AG04449 (cell line): Measurements from ENCODE around the gene EIF2B4.
"Not testable (repeated sequence)": the region's sequence is repeated elsewhere in the genome, so short reads cannot be mapped to it uniquely, and the experiment has no call there.

Experiments used
- CTCF ChIA-PET: fragments of 350-600 bp; formaldehyde crosslinking; extraction: SDS; loops from one replicate; lab custom pipeline; 2021; ENCODE audit warnings: antibody characterized with exemption; lab: Yijun Ruan, JAX
- POLR2A ChIA-PET: fragments of 400-600, 350-600 bp; formaldehyde crosslinking; extraction: SDS; loops from one replicate; lab custom pipeline; 2020; ENCODE audit warnings: antibody characterized with exemption, inconsistent platforms; lab: Yijun Ruan, JAX
- DNase-seq: peaks from one replicate; pipeline ENCODE4 v3.0.0-alpha.2; 2010; ENCODE audit warnings: low read depth, low spot score
- H3K4me3 ChIP-seq: 2 replicates; pipeline ENCODE4 v1.5.1; 2011; ENCODE audit warnings: low read depth, mild to moderate bottlenecking, control low read depth, low read length
- TF ChIP-seq, protein P1 (sequence below): IDR thresholded peaks from one replicate; pipeline ENCODE4 v1.5.1; 2011; ENCODE audit warnings: mild to moderate bottlenecking, moderate library complexity, low read length, control low read depth, inconsistent platforms; ENCODE audit not compliant: insufficient read depth; ENCODE audit errors: missing control alignments

The EIF2B4 gene

DNA sequence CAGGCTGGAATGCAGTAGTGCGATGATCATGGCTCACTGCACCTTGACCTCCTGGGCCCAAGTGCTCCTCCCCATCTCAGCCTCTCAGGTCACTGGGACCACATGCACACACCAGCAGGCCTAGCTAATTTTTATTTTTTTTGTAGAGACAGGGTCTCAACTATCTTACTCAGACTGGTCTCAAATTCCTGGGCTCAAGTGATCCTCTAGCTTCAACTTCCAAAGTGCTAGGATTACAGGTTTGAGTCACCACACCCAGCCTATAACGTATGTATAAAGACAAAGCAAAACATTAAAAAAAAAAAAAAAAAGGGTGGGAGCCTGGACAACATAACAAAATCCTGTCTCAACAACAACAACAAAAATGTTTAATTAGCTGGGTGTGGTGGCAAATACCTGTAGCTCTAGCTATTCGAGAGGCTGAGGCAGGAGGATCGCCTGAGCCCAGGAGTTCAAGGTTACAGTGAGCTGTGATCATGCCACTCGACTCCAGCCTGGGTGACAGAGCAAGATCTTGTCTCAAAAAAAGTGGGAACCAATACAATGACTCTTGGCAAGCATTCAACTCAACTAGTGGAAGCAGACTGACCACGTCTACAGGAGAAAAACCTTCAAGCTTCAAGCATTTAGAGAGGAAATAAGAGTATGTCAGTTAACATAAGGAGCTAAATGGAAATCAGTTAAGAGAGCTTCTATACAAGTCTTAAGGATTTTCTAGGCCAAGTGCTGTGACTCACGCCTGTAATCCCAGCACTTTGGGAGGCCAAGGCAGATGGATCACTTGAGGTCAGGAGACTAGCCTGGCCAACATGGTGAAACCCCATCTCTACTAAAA lies 16.2 kb downstream of the EIF2B4 start:
- TF ChIP-seq, protein P1, sequence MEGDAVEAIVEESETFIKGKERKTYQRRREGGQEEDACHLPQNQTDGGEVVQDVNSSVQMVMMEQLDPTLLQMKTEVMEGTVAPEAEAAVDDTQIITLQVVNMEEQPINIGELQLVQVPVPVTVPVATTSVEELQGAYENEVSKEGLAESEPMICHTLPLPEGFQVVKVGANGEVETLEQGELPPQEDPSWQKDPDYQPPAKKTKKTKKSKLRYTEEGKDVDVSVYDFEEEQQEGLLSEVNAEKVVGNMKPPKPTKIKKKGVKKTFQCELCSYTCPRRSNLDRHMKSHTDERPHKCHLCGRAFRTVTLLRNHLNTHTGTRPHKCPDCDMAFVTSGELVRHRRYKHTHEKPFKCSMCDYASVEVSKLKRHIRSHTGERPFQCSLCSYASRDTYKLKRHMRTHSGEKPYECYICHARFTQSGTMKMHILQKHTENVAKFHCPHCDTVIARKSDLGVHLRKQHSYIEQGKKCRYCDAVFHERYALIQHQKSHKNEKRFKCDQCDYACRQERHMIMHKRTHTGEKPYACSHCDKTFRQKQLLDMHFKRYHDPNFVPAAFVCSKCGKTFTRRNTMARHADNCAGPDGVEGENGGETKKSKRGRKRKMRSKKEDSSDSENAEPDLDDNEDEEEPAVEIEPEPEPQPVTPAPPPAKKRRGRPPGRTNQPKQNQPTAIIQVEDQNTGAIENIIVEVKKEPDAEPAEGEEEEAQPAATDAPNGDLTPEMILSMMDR, result no peak
- no peak for DNase-seq
- ChIA-PET CTCF (interaction anchor here (1.0 to 2.1 kb wide), 6 partner anchors 10 to 329 kb away, joined by 3 to 13 read pairs (median 4); partner anchors contain the start of genes EIF2B4 and SNX17), POLR2A (no interaction called here)
- no peak overlapping the region for H3K4me3 ChIP-seq

DNA sequence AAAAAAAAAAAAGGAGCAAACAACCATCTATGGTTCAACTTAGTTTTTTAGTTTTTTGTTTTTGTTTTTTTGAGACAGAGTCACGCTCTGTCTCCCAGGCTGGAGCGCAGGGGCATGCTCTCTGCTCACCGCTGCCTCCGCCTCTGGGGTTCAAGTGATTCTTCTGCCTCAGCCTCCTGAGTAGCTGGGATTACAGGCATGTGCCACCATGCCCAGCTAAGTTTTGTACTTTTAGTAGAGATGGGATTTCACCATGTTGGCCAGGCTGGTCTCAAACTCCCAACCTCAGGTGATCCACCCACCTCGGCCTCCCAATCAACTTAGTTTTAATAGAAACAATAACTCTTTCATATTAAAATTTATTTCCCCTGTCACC lies 16.8 kb downstream of the EIF2B4 start:
- DNase-seq, POLR2A ChIA-PET, H3K4me3 ChIP-seq: not testable (repeated sequence)
- CTCF ChIA-PET, result interaction anchor here (0.6 to 2.1 kb wide), 7 partner anchors 9 to 330 kb away, joined by 3 to 13 read pairs (median 4); partner anchors contain the start of gene SNX17

DNA sequence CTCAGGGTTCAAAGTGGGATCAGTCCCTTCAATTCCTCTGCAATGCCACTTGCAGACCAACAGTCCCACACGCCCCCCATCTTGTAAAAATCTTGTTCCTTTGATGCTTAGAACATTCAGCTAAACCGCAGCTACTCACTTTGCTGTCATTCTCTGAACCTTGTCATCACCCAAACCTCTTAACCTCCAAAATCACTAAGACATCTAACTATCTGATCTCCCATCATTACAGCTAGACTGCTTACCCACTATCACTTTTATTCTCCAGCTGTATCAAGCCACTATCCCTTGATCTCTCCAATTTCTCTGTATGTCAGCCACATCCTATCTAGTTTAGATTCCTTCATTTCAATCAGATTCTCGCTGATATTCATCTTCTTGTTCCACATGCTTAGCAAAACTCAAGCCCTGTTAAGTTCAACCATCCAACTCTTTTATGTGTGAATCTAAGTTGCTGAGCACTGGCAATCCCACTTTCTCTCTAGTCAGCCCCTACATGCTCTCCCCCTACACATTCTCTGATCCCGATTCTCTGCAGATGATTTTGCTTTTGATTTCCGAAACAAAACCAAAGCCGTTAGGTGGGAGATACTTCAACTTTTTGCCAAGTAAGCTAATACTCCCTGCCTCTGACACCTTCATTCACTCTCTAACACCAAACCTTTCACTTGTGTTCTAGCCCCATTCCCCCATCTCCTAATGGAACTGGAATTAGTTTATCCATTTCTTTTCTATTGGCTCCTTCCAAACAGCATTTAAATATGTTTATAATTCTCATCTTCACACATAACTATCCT lies 18.1 kb downstream of the EIF2B4 start:
- DNase-seq, result no peak
- ChIA-PET CTCF (interaction anchor here (1.2 to 1.7 kb wide), 3 partner anchors 18 to 331 kb away, joined by 4 to 7 read pairs (median 5); partner anchors contain the start of gene EIF2B4), POLR2A (no interaction called here)
- TF ChIP-seq, protein P1, result no peak
- no peak overlapping the region for H3K4me3 ChIP-seq

DNA sequence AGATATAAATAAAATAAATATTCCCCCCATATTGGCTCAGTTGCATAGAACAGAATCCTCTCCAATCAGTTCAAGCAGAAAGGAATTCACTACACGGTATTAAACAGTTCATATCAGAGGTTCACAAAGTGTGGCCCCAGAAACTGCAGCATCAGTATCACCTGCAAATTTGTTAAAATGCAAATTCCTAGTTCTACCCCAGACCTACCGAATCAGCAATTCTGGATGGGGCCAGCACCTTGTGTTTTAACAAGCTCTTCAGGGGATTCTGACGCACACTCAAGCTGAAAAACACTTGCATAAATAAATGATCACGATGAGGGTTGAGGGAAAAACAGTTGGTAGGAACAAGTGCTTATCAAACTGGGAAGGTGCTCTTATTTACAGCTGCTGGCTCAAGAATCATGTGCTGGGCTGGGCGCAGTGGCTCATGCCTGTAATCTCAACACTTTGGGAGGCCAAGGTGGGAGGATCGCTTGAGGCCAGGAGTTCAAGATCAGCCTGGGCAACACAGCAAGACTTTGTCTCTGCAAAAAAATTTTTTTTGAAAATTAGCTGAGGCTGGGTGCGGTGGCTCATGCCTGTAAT lies 19.9 kb downstream of the EIF2B4 start:
- CTCF ChIA-PET, result interaction anchor here (1.1 to 1.4 kb wide), 3 partner anchors 10 to 47 kb away, joined by 3 to 4 read pairs (median 3); partner anchors contain the start of gene EIF2B4
- POLR2A ChIA-PET, result no interaction called here
- DNase-seq, result no peak
- no peak overlapping the region for H3K4me3 ChIP-seq
- TF ChIP-seq, protein P1, result no peak

DNA sequence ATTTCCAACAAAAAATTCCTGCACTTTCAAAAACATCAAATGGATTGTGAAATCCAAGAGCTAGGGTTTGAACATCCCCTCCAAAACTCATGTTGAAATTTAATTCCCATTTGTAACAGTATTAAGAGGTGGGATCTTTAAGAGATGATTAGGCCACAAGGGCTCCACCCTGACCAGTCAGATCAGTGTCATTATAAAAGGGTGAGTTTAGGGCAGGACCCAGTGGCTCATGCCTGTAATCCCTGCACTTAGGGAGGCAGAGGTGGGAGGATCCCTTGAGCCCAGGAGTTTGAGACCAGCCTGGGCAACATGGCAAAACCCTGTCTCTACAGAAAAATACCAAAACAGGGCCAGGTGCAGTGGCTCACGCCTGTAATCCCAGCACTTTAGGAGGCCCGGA lies 22.5 kb downstream of the EIF2B4 start:
- POLR2A ChIA-PET, result no interaction called here
- H3K4me3 ChIP-seq, result no peak overlapping the region
- TF ChIP-seq, protein P1, result no peak
- no peak for DNase-seq
- CTCF ChIA-PET, result interaction anchor here (1.0 to 1.2 kb wide), 3 partner anchors 22 to 26 kb away, joined by 3 read pairs; partner anchors contain the start of gene EIF2B4

DNA sequence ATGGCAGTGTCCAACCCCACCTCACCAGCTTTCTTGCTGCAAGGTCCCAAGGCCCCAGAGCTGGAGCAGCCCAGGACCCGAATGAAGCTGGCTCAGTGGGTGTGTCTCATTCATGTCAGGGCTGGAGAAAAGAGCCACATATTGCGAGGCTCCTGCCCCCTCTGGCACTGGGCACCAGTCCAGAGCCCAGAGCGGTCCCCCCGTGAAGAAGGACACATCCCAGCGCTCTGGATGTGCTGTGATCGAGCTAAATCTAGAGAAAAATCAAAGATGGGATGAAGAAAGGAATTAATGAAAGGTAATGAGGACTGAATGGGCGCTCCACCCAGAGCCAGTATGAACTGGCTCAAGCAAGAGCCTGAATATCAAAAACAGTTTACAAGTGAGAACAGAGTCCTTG lies 34.0 kb downstream of the EIF2B4 start:
- ChIA-PET POLR2A (interaction anchor here (1.2 kb wide), 1 partner anchor 14 kb away, joined by 5 read pairs; the partner anchor contains the start of gene MPV17), CTCF (no interaction called here)
- TF ChIP-seq, protein P1, result no peak
- no peak overlapping the region for H3K4me3 ChIP-seq
- no peak for DNase-seq
